Cardiac fibroblast (primary cell): ENCODE measurements around the gene SEPTIN8.

Experiments used
- DNase-seq, 2 donors: peaks; one replicate each; pipeline versions ENCODE4 v3.0.0 to v3.0.0-alpha.2; 2010; ENCODE audit warnings: low read depth in 2 of 2
- H3K4me3 ChIP-seq, 2 donors: replicated peaks in 1 of 2; 1 replicate in 1 of 2; 2 replicates in 1 of 2; pipeline ENCODE4 v1.5.1; 2011; ENCODE audit warnings: low read depth in 2 of 2, low read length in 2 of 2, mild to moderate bottlenecking in 2 of 2, moderate library complexity in 1 of 2
- TF ChIP-seq, protein P1 (sequence below): IDR thresholded peaks from one replicate; pipeline ENCODE4 v1.5.1; 2011; ENCODE audit warnings: low read depth, mild to moderate bottlenecking, low read length, inconsistent platforms

SEPTIN8 gene

DNA sequence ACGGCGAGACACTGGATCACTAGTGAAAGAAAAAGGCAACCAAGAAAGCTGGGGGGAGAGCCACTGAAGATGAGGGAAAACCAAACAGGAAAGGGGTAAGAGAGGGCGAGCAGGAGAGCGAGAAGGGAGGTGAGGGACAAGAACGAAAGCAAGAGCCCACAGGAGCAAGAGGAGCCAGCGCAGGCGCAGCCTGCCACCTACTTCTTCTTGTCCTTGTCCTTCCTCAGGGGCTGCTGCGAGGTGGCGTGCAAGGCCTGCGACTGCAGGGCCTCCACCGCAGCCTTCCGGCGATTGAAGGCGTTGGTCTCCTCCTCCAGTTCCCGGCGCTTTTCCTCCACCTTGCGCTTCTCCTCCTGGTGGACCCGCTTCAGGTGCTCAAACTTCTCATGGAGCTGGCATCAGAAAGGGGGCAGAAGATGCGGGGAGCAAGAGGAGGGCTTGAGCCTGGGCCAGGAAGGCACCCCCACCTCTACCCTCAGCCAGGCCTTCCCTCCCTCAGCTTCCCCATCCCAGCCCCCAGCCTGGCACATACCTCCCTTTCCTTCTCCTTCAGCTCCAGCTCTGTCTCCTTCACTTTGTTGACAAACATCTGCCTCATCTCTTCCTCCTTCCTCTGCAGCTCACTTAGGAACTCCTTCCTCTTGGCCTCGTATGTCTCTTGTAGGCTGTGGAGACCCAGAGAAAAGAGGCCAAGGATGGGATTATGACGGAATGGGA is 16.3 kb downstream of the SEPTIN8 start:
- H3K4me3 ChIP-seq = no peak overlapping the region
- TF ChIP-seq, protein P1, sequence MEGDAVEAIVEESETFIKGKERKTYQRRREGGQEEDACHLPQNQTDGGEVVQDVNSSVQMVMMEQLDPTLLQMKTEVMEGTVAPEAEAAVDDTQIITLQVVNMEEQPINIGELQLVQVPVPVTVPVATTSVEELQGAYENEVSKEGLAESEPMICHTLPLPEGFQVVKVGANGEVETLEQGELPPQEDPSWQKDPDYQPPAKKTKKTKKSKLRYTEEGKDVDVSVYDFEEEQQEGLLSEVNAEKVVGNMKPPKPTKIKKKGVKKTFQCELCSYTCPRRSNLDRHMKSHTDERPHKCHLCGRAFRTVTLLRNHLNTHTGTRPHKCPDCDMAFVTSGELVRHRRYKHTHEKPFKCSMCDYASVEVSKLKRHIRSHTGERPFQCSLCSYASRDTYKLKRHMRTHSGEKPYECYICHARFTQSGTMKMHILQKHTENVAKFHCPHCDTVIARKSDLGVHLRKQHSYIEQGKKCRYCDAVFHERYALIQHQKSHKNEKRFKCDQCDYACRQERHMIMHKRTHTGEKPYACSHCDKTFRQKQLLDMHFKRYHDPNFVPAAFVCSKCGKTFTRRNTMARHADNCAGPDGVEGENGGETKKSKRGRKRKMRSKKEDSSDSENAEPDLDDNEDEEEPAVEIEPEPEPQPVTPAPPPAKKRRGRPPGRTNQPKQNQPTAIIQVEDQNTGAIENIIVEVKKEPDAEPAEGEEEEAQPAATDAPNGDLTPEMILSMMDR = no peak
- DNase-seq = no peak

DNA sequence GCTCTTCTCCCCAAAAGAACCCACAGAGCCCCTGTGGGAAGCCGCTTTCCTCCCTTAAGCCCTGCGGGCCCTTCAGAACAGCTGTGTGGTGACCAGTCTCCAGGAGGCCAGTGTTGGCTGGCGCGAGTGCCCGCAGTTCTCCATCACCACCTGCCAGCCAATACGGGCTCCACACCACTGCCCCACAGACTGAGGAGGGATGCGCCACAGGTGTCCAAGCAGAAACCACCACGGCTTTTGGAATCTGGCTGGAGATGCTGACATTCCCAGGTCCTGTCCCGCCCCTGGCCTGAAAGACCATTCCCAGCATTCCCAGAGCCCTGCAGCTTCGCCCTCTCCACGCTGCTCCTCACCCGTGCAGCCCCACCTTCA is 17.0 kb downstream of the SEPTIN8 start:
- DNase-seq = no peak
- no peak overlapping the region for H3K4me3 ChIP-seq
- TF ChIP-seq, protein P1 = no peak

DNA sequence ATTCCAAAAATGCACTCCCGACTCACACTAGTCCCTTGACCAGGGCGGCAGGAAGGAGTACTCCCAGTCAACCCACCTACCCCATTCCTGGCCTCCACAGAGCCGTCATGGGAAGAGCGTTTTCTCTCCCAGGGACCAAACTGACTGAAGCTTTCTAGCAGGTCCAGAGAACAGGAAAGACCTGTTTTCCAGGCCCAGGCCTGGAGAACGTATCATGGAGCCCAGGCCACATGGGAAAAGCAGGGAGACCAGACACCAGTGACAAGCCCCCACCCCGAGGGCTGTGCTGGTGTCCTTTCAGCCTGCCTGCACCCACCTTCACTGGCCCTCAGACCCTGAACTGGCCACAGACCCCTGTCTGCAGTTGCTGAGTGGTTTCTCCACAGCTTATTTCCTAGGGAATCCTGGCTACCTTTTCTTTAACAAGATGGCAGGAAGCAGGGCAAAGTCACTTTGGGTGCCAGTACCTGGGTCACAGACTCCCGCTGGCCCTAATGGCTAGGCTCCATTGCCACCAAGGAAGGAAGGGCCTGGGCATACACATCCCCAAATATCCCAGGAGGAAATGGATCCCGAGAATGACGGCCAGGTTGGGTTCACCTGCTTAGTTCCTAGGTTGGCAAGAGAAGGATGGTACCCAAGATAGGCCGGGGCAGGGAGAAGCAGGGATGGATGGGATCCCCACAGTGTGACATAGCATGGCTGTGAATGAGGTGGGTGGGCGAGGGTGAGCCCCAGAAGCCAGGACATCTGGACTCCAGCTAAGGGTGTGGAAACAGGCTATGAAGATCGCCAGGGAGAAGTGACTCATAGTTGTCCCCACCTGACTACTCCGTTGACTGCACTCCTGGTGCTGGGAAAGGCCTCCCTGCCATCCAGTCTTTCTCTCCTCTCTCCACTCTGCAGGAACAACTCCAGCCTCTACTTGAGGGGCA is 17.7 kb downstream of the SEPTIN8 start:
- TF ChIP-seq, protein P1 = no peak
- no peak for DNase-seq
- no peak overlapping the region for H3K4me3 ChIP-seq

DNA sequence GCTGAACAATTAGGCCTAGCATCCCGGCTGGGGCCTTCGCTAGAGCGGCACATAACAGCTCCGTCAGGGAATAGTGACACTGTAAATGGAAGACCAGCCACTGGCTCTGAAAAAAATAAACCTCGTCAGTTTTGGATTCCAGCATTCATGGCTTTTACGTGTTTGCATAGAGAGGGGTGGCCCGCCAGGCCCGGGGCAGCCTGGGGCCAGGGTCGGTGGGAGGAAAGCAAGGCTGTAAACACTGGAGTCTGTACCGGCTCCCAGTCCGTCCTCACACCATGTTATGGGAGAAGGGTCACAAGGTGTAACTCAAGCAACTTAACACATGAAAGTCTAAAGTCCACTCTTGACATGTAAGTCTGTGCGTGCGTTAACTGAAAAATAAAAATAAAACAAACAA is 18.6 kb downstream of the SEPTIN8 start:
- H3K4me3 ChIP-seq = no peak overlapping the region
- no peak for DNase-seq
- TF ChIP-seq, protein P1 = no peak

DNA sequence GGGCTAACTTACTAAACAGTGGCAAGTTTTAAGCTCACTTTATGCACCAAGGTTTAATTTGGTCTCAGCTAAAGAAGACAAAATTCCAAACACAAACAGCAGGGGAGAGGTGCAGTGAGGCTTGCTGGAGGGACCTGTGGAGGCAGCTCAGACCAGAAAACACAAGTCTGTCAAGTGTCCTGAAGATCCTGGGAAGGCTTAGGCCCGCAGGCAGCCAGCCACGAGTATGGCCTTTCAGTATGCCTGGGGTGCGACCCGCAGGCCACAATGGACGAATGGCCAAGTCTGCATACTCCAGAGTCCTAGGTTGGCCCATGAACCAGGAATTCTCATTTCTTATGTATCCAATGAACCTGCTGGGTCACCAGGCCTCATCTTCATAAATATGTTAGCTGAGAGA is 20.5 kb downstream of the SEPTIN8 start:
- TF ChIP-seq, protein P1 = no peak
- no peak overlapping the region for H3K4me3 ChIP-seq
- DNase-seq = no peak

DNA sequence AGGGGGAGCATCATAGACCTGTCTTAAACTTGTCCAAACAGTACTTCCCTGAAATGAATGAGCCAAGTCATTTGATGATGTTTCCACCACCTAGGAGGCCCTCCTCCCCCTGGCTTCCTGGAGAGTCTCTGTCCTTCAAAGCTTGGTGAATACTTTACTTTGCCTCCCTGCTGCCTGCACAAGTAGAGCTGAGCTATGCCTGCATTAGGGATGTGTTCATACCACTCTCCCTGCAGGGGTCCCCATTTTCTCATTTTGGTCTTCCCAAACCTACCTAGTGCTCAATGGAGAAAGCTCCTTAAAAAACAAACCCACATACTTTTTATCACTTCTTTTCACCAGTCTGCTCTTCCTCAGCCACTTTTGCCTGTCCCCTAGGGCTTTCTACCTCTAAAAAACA is 22.1 kb downstream of the SEPTIN8 start:
- no peak overlapping the region for H3K4me3 ChIP-seq
- peak; percentile 37 to 61 for DNase-seq
- TF ChIP-seq, protein P1 = peak; percentile 20
